Hepatocyte (in vitro differentiated cells): Measurements from ENCODE around the gene JADE1. TPM values are rescaled to one million over a fixed set of nuclear protein-coding genes. Genes with fewer than 3 reads are reported as not detected.

Experiments used
- DNase-seq: peaks from one replicate; pipeline ENCODE4 v3.0.0-alpha.2; 2016; ENCODE audit warnings: low spot score
- H2AFZ ChIP-seq: fragments of 200-600 bp; sonication (generic); 2 replicates; pipeline ENCODE4 v1.6.0; 2016; ENCODE audit warnings: antibody characterized with exemption, mild to moderate bottlenecking
- H3K27ac ChIP-seq: fragments of 200-600 bp; sonication (generic); 2 replicates; pipeline ENCODE4 v1.5.1; 2016; ENCODE audit warnings: mild to moderate bottlenecking
- H3K27me3 ChIP-seq: fragments of 200-600 bp; sonication (generic); 2 replicates; pipeline ENCODE4 v1.6.1; 2016
- H3K36me3 ChIP-seq: fragments of 200-600 bp; sonication (generic); replicated peaks from 2 replicates; pipeline ENCODE4 v1.5.1; 2016; ENCODE audit warnings: low read depth; ENCODE audit not compliant: insufficient read depth
- H3K4me1 ChIP-seq: fragments of 200-600 bp; sonication (generic); 2 replicates; pipeline ENCODE4 v1.5.1; 2016; ENCODE audit warnings: mild to moderate bottlenecking, moderate library complexity; ENCODE audit not compliant: insufficient read depth
- H3K4me2 ChIP-seq: fragments of 200-600 bp; sonication (generic); 2 replicates; pipeline ENCODE4 v1.6.0; 2016
- H3K4me3 ChIP-seq: fragments of 200-600 bp; sonication (generic); 2 replicates; pipeline ENCODE4 v1.5.1; 2016; ENCODE audit warnings: mild to moderate bottlenecking
- H3K79me2 ChIP-seq: fragments of 200-600 bp; sonication (generic); 2 replicates; pipeline ENCODE4 v1.6.0; 2017; ENCODE audit warnings: mild to moderate bottlenecking
- H3K9me2 ChIP-seq: fragments of 200-600 bp; sonication (generic); replicated peaks from 2 replicates; pipeline ENCODE4 v1.6.0; 2017; ENCODE audit warnings: mild to moderate bottlenecking; ENCODE audit not compliant: insufficient read depth
- H3K9me3 ChIP-seq: fragments of 200-600 bp; sonication (generic); 2 replicates; pipeline ENCODE4 v1.5.1; 2016; ENCODE audit warnings: low read depth, mild to moderate bottlenecking
- H4K20me1 ChIP-seq: fragments of 200-600 bp; sonication (generic); 2 replicates; pipeline ENCODE4 v1.6.0; 2016; ENCODE audit warnings: mild to moderate bottlenecking; ENCODE audit not compliant: insufficient read depth, poor library complexity, severe bottlenecking
- CTCF ChIP-seq: fragments of 200-600 bp; sonication (generic); IDR thresholded peaks from 2 replicates; pipeline ENCODE4 v1.5.1; 2016; ENCODE audit warnings: antibody characterized with exemption, mild to moderate bottlenecking; ENCODE audit not compliant: poor library complexity
- EZH2 ChIP-seq: fragments of 200-600 bp; sonication (generic); IDR thresholded peaks from 2 replicates; pipeline ENCODE4 v1.6.1; 2016; ENCODE audit warnings: antibody characterized with exemption, mild to moderate bottlenecking, borderline replicate concordance
- EZH2phosphoT487 ChIP-seq: fragments of 200-600 bp; sonication (generic); IDR thresholded peaks from one replicate; pipeline ENCODE4 v1.6.1; 2018; ENCODE audit warnings: antibody characterized with exemption, mild to moderate bottlenecking, low read depth, moderate library complexity; ENCODE audit not compliant: unreplicated experiment, severe bottlenecking
- WGBS: methylation state at CpG from one replicate; pipeline ENCODE4 v1.1.6; 2016; ENCODE audit warnings: low lambda C conversion rate; ENCODE audit errors: missing lambda C conversion rate; 5-methylcytosine and 5-hydroxymethylcytosine counted together
- polyA plus RNA-seq: library from polyadenylated mRNA; unstranded; fragments of >200 nt; fragmentation: Nextera tagmentation; extraction: Ambion mirVana; gene quantifications from 2 replicates; pipeline ENCODE4 v1.2.1, GENCODE V29; 2016
- total RNA-seq: library from RNA; depleted of rRNA; stranded (reverse); fragments of >200 nt; gene quantifications from 2 replicates; pipeline ENCODE4 v1.2.3, GENCODE V29; 2014

The JADE1 gene
- total and polyA plus RNA-seq, 2 experiments from 2014 or later, result 21.0 to 27.7 TPM

DNA sequence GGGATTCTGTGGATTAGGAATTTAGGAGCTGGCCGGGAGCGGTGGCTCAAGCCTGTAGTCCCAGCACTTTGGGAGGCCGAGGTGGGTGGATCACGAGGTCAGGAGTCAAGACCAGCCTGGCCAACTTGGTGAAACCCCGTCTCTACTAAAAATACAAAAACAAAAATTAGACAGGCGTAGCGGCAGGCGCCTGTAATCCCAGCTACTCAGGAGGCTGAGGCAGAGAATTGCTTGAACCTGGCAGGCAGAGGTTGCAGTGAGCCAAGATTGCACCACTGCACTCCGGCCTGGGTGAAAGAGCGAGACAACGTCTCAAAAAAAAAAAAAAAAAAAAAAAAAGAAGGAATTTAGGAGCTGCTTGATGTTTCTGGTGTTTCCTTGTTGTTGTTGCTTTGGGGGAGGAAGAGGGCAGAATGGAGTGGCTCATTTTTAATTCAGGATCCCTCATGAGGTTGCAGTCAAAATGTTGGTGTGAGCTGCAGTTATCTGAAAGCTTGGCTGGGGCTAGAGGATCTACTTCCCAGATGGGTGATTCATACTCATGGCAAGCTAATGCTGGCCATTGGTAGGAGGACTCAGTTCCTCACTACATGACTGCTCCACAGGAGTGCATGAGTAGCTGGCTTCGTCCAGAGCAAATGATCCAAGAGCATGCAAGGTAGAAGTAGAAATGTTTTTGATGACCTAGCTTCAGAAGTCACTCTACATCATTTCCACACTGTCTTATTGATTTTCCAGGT, 26.5 kb upstream of the JADE1 start:
- Histone ChIP-seq H3K27ac (no peak overlapping the region), H3K4me3 (no peak overlapping the region), H3K9me2 (no peaks in the 10 kb centered on the region), H3K27me3 (no peaks in the 10 kb centered on the region), H3K79me2 (no peaks in the 10 kb centered on the region), H3K36me3 (no peaks in the 10 kb centered on the region), H4K20me1 (no peaks in the 10 kb centered on the region), H2AFZ (no peak overlapping the region), H3K4me2 (no peak overlapping the region), H3K9me3 (no peaks in the 10 kb centered on the region), H3K4me1 (no peaks in the 10 kb centered on the region)
- DNase-seq, result no peak
- WGBS, result 86% methylated on average over 11 of the region's 12 CpGs
- TF ChIP-seq EZH2 (no peak), CTCF (no peak), EZH2phosphoT487 (no peak)

DNA sequence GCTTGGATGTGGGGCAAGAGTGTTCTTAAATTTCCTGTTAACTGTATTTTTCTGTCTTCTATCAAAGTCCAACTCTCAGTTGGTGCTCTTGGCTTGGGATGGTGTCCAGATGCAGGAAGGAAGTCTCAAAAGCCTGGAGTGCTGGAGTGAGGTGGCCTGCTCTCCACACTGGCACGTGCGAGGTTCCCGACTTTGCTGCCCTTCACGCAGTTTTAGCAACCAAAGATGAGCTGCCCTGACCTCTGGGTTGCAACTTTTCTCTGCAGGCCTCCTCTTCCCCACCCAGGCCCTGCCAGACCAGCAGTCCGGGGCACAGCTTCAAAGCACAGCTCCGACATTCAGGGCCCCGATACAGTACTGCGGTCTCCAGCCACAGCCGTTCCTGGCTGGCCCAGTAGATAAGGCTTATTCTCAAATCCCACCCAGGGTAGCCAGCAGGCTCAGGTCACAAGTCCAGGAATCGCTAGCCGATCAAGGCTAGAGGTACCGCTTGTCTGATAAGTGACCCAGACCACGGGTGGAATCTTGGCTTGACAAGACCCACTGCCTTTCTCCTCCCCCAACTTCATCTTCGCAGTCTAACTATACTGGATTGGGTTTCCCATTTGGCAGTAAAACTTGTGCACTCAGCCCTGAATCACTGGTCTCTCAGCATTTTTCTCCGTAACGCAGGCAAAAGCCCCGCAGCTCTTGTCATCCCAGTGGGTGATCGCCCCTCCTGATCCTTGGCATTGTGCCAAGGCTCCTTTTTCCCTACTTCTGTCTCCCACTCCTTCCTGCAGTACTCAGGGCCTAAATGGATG, 21.8 kb upstream of the JADE1 start:
- Histone ChIP-seq H2AFZ (no peak overlapping the region), H3K4me1 (no peaks in the 10 kb centered on the region), H3K27ac (peak overlapping the region; percentile 7), H3K9me2 (no peaks in the 10 kb centered on the region), H4K20me1 (no peaks in the 10 kb centered on the region), H3K36me3 (no peaks in the 10 kb centered on the region), H3K4me2 (no peak overlapping the region), H3K4me3 (no peak overlapping the region), H3K9me3 (no peaks in the 10 kb centered on the region), H3K27me3 (no peaks in the 10 kb centered on the region), H3K79me2 (no peaks in the 10 kb centered on the region)
- 63% methylated on average over 18 of the region's 18 CpGs for WGBS
- TF ChIP-seq EZH2 (no peak), CTCF (no peak)
- no peak for DNase-seq

DNA sequence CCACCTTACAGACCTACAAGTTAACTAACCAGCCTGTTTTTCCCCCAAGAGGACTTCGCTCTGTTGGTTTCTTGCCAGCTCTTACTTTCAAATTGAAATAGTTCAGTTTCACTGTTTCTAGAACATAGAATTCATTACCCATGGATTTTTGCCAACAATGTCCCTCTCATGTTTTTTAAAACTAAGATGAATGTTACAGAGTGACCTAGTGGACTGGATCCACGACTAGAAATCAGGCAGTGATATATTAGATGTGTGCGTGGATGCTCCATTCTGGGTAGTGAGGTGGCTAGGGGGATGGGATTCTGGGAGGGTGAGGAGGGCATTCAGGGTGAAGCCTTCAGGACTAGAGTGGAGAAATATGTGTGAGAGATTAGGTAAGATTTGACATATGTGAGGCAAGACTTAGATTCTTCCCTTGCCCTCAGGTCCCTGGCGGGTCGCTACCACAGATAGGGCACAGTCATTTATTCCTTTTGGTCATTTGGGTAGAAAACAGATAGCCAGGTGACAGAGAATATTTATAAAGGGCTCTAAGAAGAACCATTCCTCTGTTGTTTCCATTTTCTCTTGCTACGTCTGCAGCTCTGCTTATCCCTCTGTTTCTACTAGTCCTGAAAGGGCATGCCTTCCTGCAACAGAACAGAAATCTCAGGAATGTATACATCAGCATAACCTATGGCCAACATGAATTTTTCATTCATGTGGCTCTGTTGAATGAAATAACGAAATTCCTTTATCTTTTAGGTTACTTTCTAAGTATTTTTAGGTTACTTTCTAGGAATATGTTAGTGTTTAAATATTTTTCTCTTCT, 15.4 kb upstream of the JADE1 start:
- Histone ChIP-seq H3K36me3 (no peaks in the 10 kb centered on the region), H3K27ac (peak overlapping the region; percentile 5), H3K4me2 (peak overlapping the region; percentile 39), H2AFZ (no peak overlapping the region), H3K4me3 (no peak overlapping the region), H3K79me2 (no peaks in the 10 kb centered on the region), H4K20me1 (no peaks in the 10 kb centered on the region), H3K4me1 (peaks cover 4% of the 10 kb centered on the region), H3K27me3 (no peaks in the 10 kb centered on the region), H3K9me2 (no peaks in the 10 kb centered on the region), H3K9me3 (no peaks in the 10 kb centered on the region)
- DNase-seq, result no peak
- TF ChIP-seq EZH2, result no peak
- no peak for TF ChIP-seq CTCF
- no peak for TF ChIP-seq EZH2phosphoT487
- 74% methylated on average over 7 of the region's 7 CpGs for WGBS
